HL-60 (cell line): Measurements from ENCODE around the gene SCAP.

Experiments
- DNase-seq, 2 experiments: peaks; one replicate each; pipeline ENCODE4 v3.0.0-alpha.2; 2010 to 2020; ENCODE audit warnings: low read depth in 1 of 2, low spot score in 1 of 2
- H3K27ac ChIP-seq: fragments of 250-450 bp; sonication (Bioruptor Pico); replicated peaks from 2 replicates; pipeline ENCODE4 v1.5.1; 2020; ENCODE audit warnings: mild to moderate bottlenecking, moderate library complexity
- H3K27me3 ChIP-seq: fragments of 250-450 bp; sonication (Bioruptor Pico); 2 replicates; pipeline ENCODE4 v1.5.1; 2021; ENCODE audit warnings: mild to moderate bottlenecking, moderate library complexity; ENCODE audit not compliant: insufficient read depth, poor library complexity, severe bottlenecking
- H3K4me3 ChIP-seq: replicated peaks from 2 replicates; pipeline ENCODE4 v1.5.1; 2011; ENCODE audit warnings: mild to moderate bottlenecking, control low read depth, low read length; ENCODE audit not compliant: insufficient read depth
- GABPA ChIP-seq: IDR thresholded peaks from 2 replicates; pipeline ENCODE4 v1.6.1; 2012; ENCODE audit warnings: low read depth
- POLR2AphosphoS5 ChIP-seq: IDR thresholded peaks from 2 replicates; pipeline ENCODE4 v1.6.1; 2012; ENCODE audit warnings: low read depth
- SPI1 ChIP-seq: IDR thresholded peaks from 2 replicates; pipeline ENCODE4 v1.6.1; 2012; ENCODE audit warnings: low read depth, mild to moderate bottlenecking, borderline replicate concordance
- TF ChIP-seq, protein P1 (sequence below): IDR thresholded peaks from 2 replicates; pipeline ENCODE4 v1.6.1; 2012; ENCODE audit warnings: low read depth; ENCODE audit not compliant: insufficient replicate concordance
- TF ChIP-seq, protein P2 (sequence below): IDR thresholded peaks from one replicate; pipeline ENCODE4 v1.5.1; 2011; ENCODE audit warnings: low read length, control low read depth, inconsistent platforms; ENCODE audit not compliant: insufficient read depth

SCAP gene

GRCh38 chr3:47384425-47384824 is 91.3 kb downstream of the SCAP start:
- DNase-seq: no peak
- no peak overlapping the region for H3K4me3 ChIP-seq
- no peaks in the 10 kb centered on the region for H3K27me3 ChIP-seq
- TF ChIP-seq, protein P1, sequence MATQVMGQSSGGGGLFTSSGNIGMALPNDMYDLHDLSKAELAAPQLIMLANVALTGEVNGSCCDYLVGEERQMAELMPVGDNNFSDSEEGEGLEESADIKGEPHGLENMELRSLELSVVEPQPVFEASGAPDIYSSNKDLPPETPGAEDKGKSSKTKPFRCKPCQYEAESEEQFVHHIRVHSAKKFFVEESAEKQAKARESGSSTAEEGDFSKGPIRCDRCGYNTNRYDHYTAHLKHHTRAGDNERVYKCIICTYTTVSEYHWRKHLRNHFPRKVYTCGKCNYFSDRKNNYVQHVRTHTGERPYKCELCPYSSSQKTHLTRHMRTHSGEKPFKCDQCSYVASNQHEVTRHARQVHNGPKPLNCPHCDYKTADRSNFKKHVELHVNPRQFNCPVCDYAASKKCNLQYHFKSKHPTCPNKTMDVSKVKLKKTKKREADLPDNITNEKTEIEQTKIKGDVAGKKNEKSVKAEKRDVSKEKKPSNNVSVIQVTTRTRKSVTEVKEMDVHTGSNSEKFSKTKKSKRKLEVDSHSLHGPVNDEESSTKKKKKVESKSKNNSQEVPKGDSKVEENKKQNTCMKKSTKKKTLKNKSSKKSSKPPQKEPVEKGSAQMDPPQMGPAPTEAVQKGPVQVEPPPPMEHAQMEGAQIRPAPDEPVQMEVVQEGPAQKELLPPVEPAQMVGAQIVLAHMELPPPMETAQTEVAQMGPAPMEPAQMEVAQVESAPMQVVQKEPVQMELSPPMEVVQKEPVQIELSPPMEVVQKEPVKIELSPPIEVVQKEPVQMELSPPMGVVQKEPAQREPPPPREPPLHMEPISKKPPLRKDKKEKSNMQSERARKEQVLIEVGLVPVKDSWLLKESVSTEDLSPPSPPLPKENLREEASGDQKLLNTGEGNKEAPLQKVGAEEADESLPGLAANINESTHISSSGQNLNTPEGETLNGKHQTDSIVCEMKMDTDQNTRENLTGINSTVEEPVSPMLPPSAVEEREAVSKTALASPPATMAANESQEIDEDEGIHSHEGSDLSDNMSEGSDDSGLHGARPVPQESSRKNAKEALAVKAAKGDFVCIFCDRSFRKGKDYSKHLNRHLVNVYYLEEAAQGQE: no peak
- TF ChIP-seq SPI1 (no peak), POLR2AphosphoS5 (no peak), GABPA (no peak)
- TF ChIP-seq, protein P2, sequence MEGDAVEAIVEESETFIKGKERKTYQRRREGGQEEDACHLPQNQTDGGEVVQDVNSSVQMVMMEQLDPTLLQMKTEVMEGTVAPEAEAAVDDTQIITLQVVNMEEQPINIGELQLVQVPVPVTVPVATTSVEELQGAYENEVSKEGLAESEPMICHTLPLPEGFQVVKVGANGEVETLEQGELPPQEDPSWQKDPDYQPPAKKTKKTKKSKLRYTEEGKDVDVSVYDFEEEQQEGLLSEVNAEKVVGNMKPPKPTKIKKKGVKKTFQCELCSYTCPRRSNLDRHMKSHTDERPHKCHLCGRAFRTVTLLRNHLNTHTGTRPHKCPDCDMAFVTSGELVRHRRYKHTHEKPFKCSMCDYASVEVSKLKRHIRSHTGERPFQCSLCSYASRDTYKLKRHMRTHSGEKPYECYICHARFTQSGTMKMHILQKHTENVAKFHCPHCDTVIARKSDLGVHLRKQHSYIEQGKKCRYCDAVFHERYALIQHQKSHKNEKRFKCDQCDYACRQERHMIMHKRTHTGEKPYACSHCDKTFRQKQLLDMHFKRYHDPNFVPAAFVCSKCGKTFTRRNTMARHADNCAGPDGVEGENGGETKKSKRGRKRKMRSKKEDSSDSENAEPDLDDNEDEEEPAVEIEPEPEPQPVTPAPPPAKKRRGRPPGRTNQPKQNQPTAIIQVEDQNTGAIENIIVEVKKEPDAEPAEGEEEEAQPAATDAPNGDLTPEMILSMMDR: no peak
- H3K27ac ChIP-seq: no peak overlapping the region

- Histone ChIP-seq H3K4me3 (peak overlapping the region; percentile 87), H3K27ac (peak overlapping the region; percentile 74), H3K27me3 (no peaks in the 10 kb centered on the region)
- DNase-seq: peak; percentile 85 to 88
- 0 out of 2 replicates have a peak, but pooled peaks have one; percentile 4 for TF ChIP-seq GABPA
- TF ChIP-seq SPI1: peak; percentile 93
- TF ChIP-seq, protein P2: no peak
- TF ChIP-seq POLR2AphosphoS5: peak; percentile 5; the same call in 1 of the 2 replicates
- TF ChIP-seq, protein P1: no peak
Measured at GRCh38 chr3:47381317-47382157, 94.2 kb downstream of the SCAP start.

GRCh38 chr3:47380601-47381316 is 95.0 kb downstream of the SCAP start, which contains the start of gene PTPN23:
PTPN23 (plus strand) TSS chr3:47381021; CDS start chr3:47381097, 76 bp downstream.
- Histone ChIP-seq H3K27ac (peak within 1 kb of the TSS; percentile 74), H3K4me3 (peak within 1 kb of the TSS; percentile 87), H3K27me3 (no peaks in the 10 kb centered on the region)
- no peak for TF ChIP-seq SPI1
- TF ChIP-seq, protein P2: no peak
- peak; percentile 76 for TF ChIP-seq POLR2AphosphoS5
- TF ChIP-seq, protein P1: peak; percentile 43
- TF ChIP-seq GABPA: peak; percentile 70; the same call in 1 of the 2 replicates
- DNase-seq: peak; percentile 96 to 99
